Measurements from ENCODE around the gene DSP.

The DSP gene

GRCh38 chr6:7543789-7544424 is 2.4 kb downstream of the DSP start:
- no peak for TF ChIP-seq EZH2 (optimal IDR thresholded peaks at IDR 0.05; ENCODE audit: low read depth, low read length)
- TF ChIP-seq CTCF (IDR thresholded peaks at IDR 0.05; ENCODE audit: low read length), result no peak
- TF ChIP-seq EZH2phosphoT487 (IDR thresholded peaks at IDR 0.05; ENCODE audit: low read length), result no peak
- H3K27me3 ChIP-seq (replicated peaks; ENCODE audit: insufficient read depth, low read length), result no peaks in the 10 kb centered on the region; the same call in 1 of the 2 replicates
- no peak for DNase-seq
- H2AFZ ChIP-seq (ENCODE audit: low read length), result no peak overlapping the region
- 0 out of 2 replicates have a peak, but pooled peaks cover 2% of the 10 kb centered on the region for H3K4me1 ChIP-seq (ENCODE audit: low read length)
- no peaks in the 10 kb centered on the region for H4K20me1 ChIP-seq (ENCODE audit: insufficient read depth, low read length)
- no peak overlapping the region for H3K4me3 ChIP-seq (ENCODE audit: low read length)
- no peaks in the 10 kb centered on the region for H3K36me3 ChIP-seq (replicated peaks; ENCODE audit: insufficient read depth, low read length)
- no peak overlapping the region for H3K27ac ChIP-seq (ENCODE audit: low read length)
- H3K9ac ChIP-seq (ENCODE audit: low read length), result no peak overlapping the region
- H3K4me2 ChIP-seq (ENCODE audit: low read depth, low read length), result no peak overlapping the region
- no peaks in the 10 kb centered on the region for H3K79me2 ChIP-seq (ENCODE audit: low read length)
- H3F3A ChIP-seq (ENCODE audit: insufficient read depth, low read length), result no peaks in the 10 kb centered on the region
- no peaks in the 10 kb centered on the region for H3K9me2 ChIP-seq (replicated peaks; ENCODE audit: insufficient read depth, low read length)
- no peaks in the 10 kb centered on the region for H3K9me3 ChIP-seq (replicated peaks; ENCODE audit: insufficient read depth, low read length)

GRCh38 chr6:7544597-7544996 is 3.1 kb downstream of the DSP start:
- TF ChIP-seq EZH2 (optimal IDR thresholded peaks at IDR 0.05; ENCODE audit: low read depth, low read length) (no peak), CTCF (IDR thresholded peaks at IDR 0.05; ENCODE audit: low read length) (no peak), EZH2phosphoT487 (IDR thresholded peaks at IDR 0.05; ENCODE audit: low read length) (no peak)
- no peak overlapping the region for H3K4me3 ChIP-seq (ENCODE audit: low read length)
- no peak overlapping the region for H3K9ac ChIP-seq (ENCODE audit: low read length)
- no peak for DNase-seq
- H3K4me1 ChIP-seq (ENCODE audit: low read length), result 0 out of 2 replicates have a peak, but pooled peaks cover 2% of the 10 kb centered on the region
- H3K79me2 ChIP-seq (ENCODE audit: low read length), result no peaks in the 10 kb centered on the region
- no peaks in the 10 kb centered on the region; the same call in 1 of the 2 replicates for H3K27me3 ChIP-seq (replicated peaks; ENCODE audit: insufficient read depth, low read length)
- H3K36me3 ChIP-seq (replicated peaks; ENCODE audit: insufficient read depth, low read length), result no peaks in the 10 kb centered on the region
- H2AFZ ChIP-seq (ENCODE audit: low read length), result no peak overlapping the region
- no peak overlapping the region for H3K4me2 ChIP-seq (ENCODE audit: low read depth, low read length)
- H3K9me3 ChIP-seq (replicated peaks; ENCODE audit: insufficient read depth, low read length), result no peaks in the 10 kb centered on the region
- H3K27ac ChIP-seq (ENCODE audit: low read length), result no peak overlapping the region
- no peaks in the 10 kb centered on the region for H4K20me1 ChIP-seq (ENCODE audit: insufficient read depth, low read length)
- no peaks in the 10 kb centered on the region for H3F3A ChIP-seq (ENCODE audit: insufficient read depth, low read length)
- no peaks in the 10 kb centered on the region for H3K9me2 ChIP-seq (replicated peaks; ENCODE audit: insufficient read depth, low read length)

GRCh38 chr6:7545316-7546019 is 4.0 kb downstream of the DSP start:
- Histone ChIP-seq H2AFZ (ENCODE audit: low read length) (no peak overlapping the region), H3K9me2 (replicated peaks; ENCODE audit: insufficient read depth, low read length) (no peaks in the 10 kb centered on the region), H3K9me3 (replicated peaks; ENCODE audit: insufficient read depth, low read length) (no peaks in the 10 kb centered on the region), H3K27ac (ENCODE audit: low read length) (no peak overlapping the region), H3K9ac (ENCODE audit: low read length) (no peak overlapping the region), H4K20me1 (ENCODE audit: insufficient read depth, low read length) (no peaks in the 10 kb centered on the region), H3K27me3 (replicated peaks; ENCODE audit: insufficient read depth, low read length) (no peaks in the 10 kb centered on the region; the same call in 1 of the 2 replicates), H3K79me2 (ENCODE audit: low read length) (no peaks in the 10 kb centered on the region), H3F3A (ENCODE audit: insufficient read depth, low read length) (no peaks in the 10 kb centered on the region), H3K4me1 (ENCODE audit: low read length) (0 out of 2 replicates have a peak, but pooled peaks cover 2% of the 10 kb centered on the region), H3K4me3 (ENCODE audit: low read length) (no peak overlapping the region), H3K36me3 (replicated peaks; ENCODE audit: insufficient read depth, low read length) (no peaks in the 10 kb centered on the region), H3K4me2 (ENCODE audit: low read depth, low read length) (no peak overlapping the region)
- no peak for DNase-seq
- TF ChIP-seq CTCF (IDR thresholded peaks at IDR 0.05; ENCODE audit: low read length), result no peak
- no peak for TF ChIP-seq EZH2 (optimal IDR thresholded peaks at IDR 0.05; ENCODE audit: low read depth, low read length)
- TF ChIP-seq EZH2phosphoT487 (IDR thresholded peaks at IDR 0.05; ENCODE audit: low read length), result no peak

Measured in MM.1S (cell line).